Measurements from ENCODE around the gene FADS1. TPM values are rescaled to one million over a fixed set of nuclear protein-coding genes. Genes with fewer than 3 reads are reported as not detected.

FADS1 gene
- polyA plus RNA-seq, 1 donor (not counting 4 experiments of a cell fraction or from before 2014, with no cell fraction given) = 34.0 TPM

GRCh38 chr11:61766353-61766841 lies 50.4 kb downstream of the FADS1 start:
- TF ChIP-seq CTCF (optimal IDR thresholded peaks at IDR 0.05 in 1 of 3, IDR thresholded peaks at IDR 0.05 in 1 of 3, conservative IDR thresholded peaks at IDR 0.05 in 1 of 3; ENCODE audit: extremely low read depth in 1 of 3, insufficient read depth in 2 of 3, low read length in 3 of 3) = no peak
- TF ChIP-seq EZH2 (IDR thresholded peaks at IDR 0.05; ENCODE audit: low read length) = no peak

GRCh38 chr11:61765550-61766253 lies 51.1 kb downstream of the FADS1 start:
- H3K4me2 ChIP-seq (ENCODE audit: control insufficient read depth, extremely low read depth, insufficient read depth, low read depth, low read length) = no peak overlapping the region
- no peak overlapping the region for H3K27ac ChIP-seq (ENCODE audit: control insufficient read depth, insufficient read depth, low read length)
- no peak for TF ChIP-seq EZH2 (IDR thresholded peaks at IDR 0.05; ENCODE audit: low read length)
- no peak for TF ChIP-seq CTCF (optimal IDR thresholded peaks at IDR 0.05 in 1 of 3, IDR thresholded peaks at IDR 0.05 in 1 of 3, conservative IDR thresholded peaks at IDR 0.05 in 1 of 3; ENCODE audit: extremely low read depth in 1 of 3, insufficient read depth in 2 of 3, low read length in 3 of 3)
- no peaks in the 10 kb centered on the region for H3K9me3 ChIP-seq (ENCODE audit: control insufficient read depth, low read depth, low read length)
- no peak overlapping the region for H2AFZ ChIP-seq (ENCODE audit: control insufficient read depth, low read length)
- peaks cover 9% of the 10 kb centered on the region for H3K27me3 ChIP-seq (ENCODE audit: control insufficient read depth, extremely low read depth, insufficient read depth, low read length)
- no peaks in the 10 kb centered on the region for H3K36me3 ChIP-seq (ENCODE audit: control insufficient read depth in 2 of 2, extremely low read depth in 1 of 2, insufficient read depth in 2 of 2, low read length in 2 of 2)
- FAIRE-seq (no peak), DNase-seq (ENCODE audit: low read depth, low spot score) (no peak)
- no peaks in the 10 kb centered on the region for H3K79me2 ChIP-seq (ENCODE audit: control insufficient read depth, insufficient read depth, low read length)
- H4K20me1 ChIP-seq (ENCODE audit: control insufficient read depth, extremely low read depth, insufficient read depth, low read length) = no peaks in the 10 kb centered on the region
- H3K9me1 ChIP-seq (ENCODE audit: control insufficient read depth, extremely low read depth, insufficient read depth, low read length) = no peaks in the 10 kb centered on the region
- no peaks in the 10 kb centered on the region for H3K4me1 ChIP-seq (ENCODE audit: control insufficient read depth, extremely low read depth, insufficient read depth, low read length)
- H3K9ac ChIP-seq (ENCODE audit: control insufficient read depth, extremely low read depth, insufficient read depth, low read length) = no peak overlapping the region
- H3K4me3 ChIP-seq (ENCODE audit: control insufficient read depth in 2 of 3, extremely low read depth in 1 of 3, insufficient read depth in 2 of 3, low read depth in 1 of 3, low read length in 3 of 3) = no peak overlapping the region
- dilution Hi-C loops (cut with MboI; ENCODE audit: extremely low pct_ligation_motif_present, low sequenced_read_pairs) = no loop called here

More at GRCh38 chr11:61766353-61766841, 50.4 kb downstream of the FADS1 start:
- no peaks in the 10 kb centered on the region for H3K79me2 ChIP-seq (ENCODE audit: control insufficient read depth, insufficient read depth, low read length)
- DNase-seq (ENCODE audit: low read depth, low spot score) (no peak), FAIRE-seq (no peak)
- no peak overlapping the region for H2AFZ ChIP-seq (ENCODE audit: control insufficient read depth, low read length)
- H3K4me1 ChIP-seq (ENCODE audit: control insufficient read depth, extremely low read depth, insufficient read depth, low read length) = no peaks in the 10 kb centered on the region
- H3K4me3 ChIP-seq (ENCODE audit: control insufficient read depth in 2 of 3, extremely low read depth in 1 of 3, insufficient read depth in 2 of 3, low read depth in 1 of 3, low read length in 3 of 3) = no peak overlapping the region
- no peaks in the 10 kb centered on the region for H4K20me1 ChIP-seq (ENCODE audit: control insufficient read depth, extremely low read depth, insufficient read depth, low read length)
- H3K9me3 ChIP-seq (ENCODE audit: control insufficient read depth, low read depth, low read length) = no peaks in the 10 kb centered on the region
- H3K4me2 ChIP-seq (ENCODE audit: control insufficient read depth, extremely low read depth, insufficient read depth, low read depth, low read length) = no peak overlapping the region
- no peak overlapping the region for H3K27ac ChIP-seq (ENCODE audit: control insufficient read depth, insufficient read depth, low read length)
- H3K9me1 ChIP-seq (ENCODE audit: control insufficient read depth, extremely low read depth, insufficient read depth, low read length) = no peaks in the 10 kb centered on the region
- H3K27me3 ChIP-seq (ENCODE audit: control insufficient read depth, extremely low read depth, insufficient read depth, low read length) = peaks cover 9% of the 10 kb centered on the region
- H3K9ac ChIP-seq (ENCODE audit: control insufficient read depth, extremely low read depth, insufficient read depth, low read length) = no peak overlapping the region
- dilution Hi-C loops (cut with MboI; ENCODE audit: extremely low pct_ligation_motif_present, low sequenced_read_pairs) = no loop called here
- no peaks in the 10 kb centered on the region for H3K36me3 ChIP-seq (ENCODE audit: control insufficient read depth in 2 of 2, extremely low read depth in 1 of 2, insufficient read depth in 2 of 2, low read length in 2 of 2)

Measured in keratinocyte (primary cell).